SK-N-MC (cell line): ENCODE results near the gene CBL.

ENCODE experiments used
- EZH2 ChIP-seq: fragments of 200-600 bp; sonication (generic); IDR thresholded peaks from one replicate; pipeline ENCODE4 v1.6.1; 2017; ENCODE audit warnings: antibody characterized with exemption
- POLR2AphosphoS5 ChIP-seq: IDR thresholded peaks from 2 replicates; pipeline ENCODE4 v1.6.1; 2012; ENCODE audit warnings: mild to moderate bottlenecking, low read depth, low read length, borderline replicate concordance

DNA sequence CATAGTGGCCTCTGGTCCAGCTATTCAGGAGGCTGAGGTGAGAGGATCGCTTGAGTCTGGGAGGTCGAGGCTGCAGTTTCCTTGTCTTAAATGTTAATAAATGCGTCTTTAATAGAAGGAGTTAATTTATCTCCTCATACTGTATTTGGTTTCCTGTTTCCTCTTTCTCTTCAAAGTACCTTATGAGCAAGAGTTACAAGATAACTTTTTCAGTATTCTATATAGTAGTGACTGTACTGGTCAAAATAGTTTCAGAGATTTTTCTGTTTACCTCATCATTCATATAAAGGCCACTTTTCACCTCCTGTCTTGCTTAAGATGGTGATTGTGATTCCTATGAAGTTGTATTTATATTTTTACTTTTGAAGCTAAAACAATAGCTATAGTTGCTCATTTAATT lies 59.9 kb downstream of the CBL start:
- TF ChIP-seq POLR2AphosphoS5 = no peak
- no peak for TF ChIP-seq EZH2
